Measurements from ENCODE around the gene EEF2.

DNA sequence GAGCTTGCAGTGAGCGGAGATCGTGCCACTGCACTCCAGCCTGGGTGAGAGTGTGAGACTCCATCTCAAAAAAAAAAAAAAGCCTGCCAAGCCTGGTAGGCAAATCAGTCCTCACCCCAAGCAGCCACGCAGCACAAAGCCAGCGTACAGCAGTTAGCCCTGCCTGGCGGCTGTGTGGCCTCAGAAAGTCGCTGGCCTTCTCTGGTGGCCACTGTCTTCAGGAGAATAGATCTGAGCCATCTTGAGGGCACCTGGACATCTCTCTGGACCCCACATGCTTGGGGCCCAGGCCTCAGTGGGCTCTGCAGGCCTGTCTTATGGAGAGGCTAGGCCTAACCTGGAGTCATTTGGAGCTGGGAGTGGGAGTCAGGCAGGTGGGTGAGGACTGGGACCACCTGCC lies 45.3 kb upstream of the EEF2 start:
- TF ChIP-seq, protein P1, sequence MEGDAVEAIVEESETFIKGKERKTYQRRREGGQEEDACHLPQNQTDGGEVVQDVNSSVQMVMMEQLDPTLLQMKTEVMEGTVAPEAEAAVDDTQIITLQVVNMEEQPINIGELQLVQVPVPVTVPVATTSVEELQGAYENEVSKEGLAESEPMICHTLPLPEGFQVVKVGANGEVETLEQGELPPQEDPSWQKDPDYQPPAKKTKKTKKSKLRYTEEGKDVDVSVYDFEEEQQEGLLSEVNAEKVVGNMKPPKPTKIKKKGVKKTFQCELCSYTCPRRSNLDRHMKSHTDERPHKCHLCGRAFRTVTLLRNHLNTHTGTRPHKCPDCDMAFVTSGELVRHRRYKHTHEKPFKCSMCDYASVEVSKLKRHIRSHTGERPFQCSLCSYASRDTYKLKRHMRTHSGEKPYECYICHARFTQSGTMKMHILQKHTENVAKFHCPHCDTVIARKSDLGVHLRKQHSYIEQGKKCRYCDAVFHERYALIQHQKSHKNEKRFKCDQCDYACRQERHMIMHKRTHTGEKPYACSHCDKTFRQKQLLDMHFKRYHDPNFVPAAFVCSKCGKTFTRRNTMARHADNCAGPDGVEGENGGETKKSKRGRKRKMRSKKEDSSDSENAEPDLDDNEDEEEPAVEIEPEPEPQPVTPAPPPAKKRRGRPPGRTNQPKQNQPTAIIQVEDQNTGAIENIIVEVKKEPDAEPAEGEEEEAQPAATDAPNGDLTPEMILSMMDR (conservative IDR thresholded peaks at IDR 0.05; ENCODE audit: low read depth, low read length): no peak
- TF ChIP-seq EZH2 (IDR thresholded peaks at IDR 0.05; ENCODE audit: borderline replicate concordance, low read depth, low read length, poor library complexity, severe bottlenecking): no peak

Measured in A673 (cell line).